GM12875 (cell line): ENCODE measurements around the gene ADK.
"Not testable (repeated sequence)": the region's sequence is repeated elsewhere in the genome, so short reads cannot be mapped to it uniquely, and the experiment has no call there.

Source experiments
- H3K4me3 ChIP-seq: one replicate; pipeline ENCODE4 v1.5.1; 2011; ENCODE audit warnings: low read depth, low read length, control low read depth
- CTCF ChIP-seq: IDR thresholded peaks from 2 replicates; pipeline ENCODE4 v1.5.1; 2011; ENCODE audit warnings: low read depth, mild to moderate bottlenecking, control low read depth, inconsistent platforms, low read length, moderate library complexity, borderline replicate concordance; ENCODE audit not compliant: insufficient read depth

The ADK gene

GRCh38 chr10:74521526-74521925 lies 370.5 kb downstream of the ADK start:
- no peak for TF ChIP-seq CTCF
- H3K4me3 ChIP-seq = no peak overlapping the region

- TF ChIP-seq CTCF = no peak
- no peak overlapping the region for H3K4me3 ChIP-seq
Measured at GRCh38 chr10:74523199-74523598, 372.2 kb downstream of the ADK start.

- no peak overlapping the region for H3K4me3 ChIP-seq
- no peak for TF ChIP-seq CTCF
Measured at GRCh38 chr10:74525885-74526284, 374.9 kb downstream of the ADK start.

- not testable (repeated sequence) for H3K4me3 ChIP-seq
Measured at GRCh38 chr10:74527611-74528010, 376.6 kb downstream of the ADK start.

GRCh38 chr10:74529205-74529604 lies 378.2 kb downstream of the ADK start:
- TF ChIP-seq CTCF = no peak
- no peak overlapping the region for H3K4me3 ChIP-seq

- H3K4me3 ChIP-seq = no peak overlapping the region
- TF ChIP-seq CTCF = no peak
Measured at GRCh38 chr10:74530981-74531380, 380.0 kb downstream of the ADK start.

- no peak for TF ChIP-seq CTCF
- H3K4me3 ChIP-seq = no peak overlapping the region
Measured at GRCh38 chr10:74539317-74539716, 388.3 kb downstream of the ADK start.

GRCh38 chr10:74541375-74541774 lies 390.4 kb downstream of the ADK start:
- no peak overlapping the region for H3K4me3 ChIP-seq
- no peak for TF ChIP-seq CTCF
